Ishikawa (cell line): ENCODE results near the gene ZNF664.

ENCODE experiments used
- CEBPB ChIP-seq: IDR thresholded peaks from 2 replicates; pipeline ENCODE4 v1.6.1; 2012
- CREB1 ChIP-seq: IDR thresholded peaks from 2 replicates; pipeline ENCODE4 v1.6.1; 2012; ENCODE audit warnings: low read depth
- EGR1 ChIP-seq: IDR thresholded peaks from 2 replicates; pipeline ENCODE4 v1.6.1; 2012
- EP300 ChIP-seq: IDR thresholded peaks from 2 replicates; pipeline ENCODE4 v1.6.1; 2012; ENCODE audit warnings: borderline replicate concordance
- FOXM1 ChIP-seq: IDR thresholded peaks from 2 replicates; pipeline ENCODE4 v1.6.1; 2012; ENCODE audit warnings: low read depth, borderline replicate concordance
- MAX ChIP-seq: IDR thresholded peaks from 2 replicates; pipeline ENCODE4 v1.6.1; 2012
- NFIC ChIP-seq: IDR thresholded peaks from 2 replicates; pipeline ENCODE4 v1.6.1; 2012
- RAD21 ChIP-seq: IDR thresholded peaks from 2 replicates; pipeline ENCODE4 v1.6.1; 2012; ENCODE audit warnings: low read depth
- REST ChIP-seq: IDR thresholded peaks from 2 replicates; pipeline ENCODE4 v1.6.1; 2012; ENCODE audit warnings: low read depth, mild to moderate bottlenecking
- TAF1 ChIP-seq: IDR thresholded peaks from 2 replicates; pipeline ENCODE4 v1.6.1; 2012; ENCODE audit warnings: low read depth, mild to moderate bottlenecking
- TCF12 ChIP-seq: IDR thresholded peaks from 2 replicates; pipeline ENCODE4 v1.6.1; 2012; ENCODE audit warnings: low read depth
- TEAD4 ChIP-seq: IDR thresholded peaks from 2 replicates; pipeline ENCODE4 v1.6.1; 2012
- USF1 ChIP-seq: IDR thresholded peaks from 2 replicates; pipeline ENCODE4 v1.6.1; 2012
- YY1 ChIP-seq: IDR thresholded peaks from 2 replicates; pipeline ENCODE4 v1.6.1; 2012; ENCODE audit warnings: low read depth
- ZBTB7A ChIP-seq: IDR thresholded peaks from 2 replicates; pipeline ENCODE4 v1.6.1; 2012; ENCODE audit warnings: low read depth

Gene ZNF664

GRCh38 chr12:123958876-123959275 lies 14.1 kb upstream of the ZNF664 start:
- TF ChIP-seq MAX, result no peak
- no peak for TF ChIP-seq YY1
- no peak for TF ChIP-seq RAD21
- TF ChIP-seq FOXM1, result no peak
- no peak for TF ChIP-seq TEAD4
- TF ChIP-seq ZBTB7A, result no peak
- TF ChIP-seq CEBPB, result no peak

GRCh38 chr12:123960029-123960735 lies 12.8 kb upstream of the ZNF664 start:
- TF ChIP-seq FOXM1 (no peak), RAD21 (no peak), MAX (no peak), EGR1 (no peak), EP300 (no peak), CREB1 (no peak), USF1 (no peak), TCF12 (no peak), TAF1 (no peak), NFIC (no peak), YY1 (no peak), TEAD4 (no peak)

GRCh38 chr12:123960856-123961255 lies 12.2 kb upstream of the ZNF664 start:
- no peak for TF ChIP-seq ZBTB7A
- no peak for TF ChIP-seq YY1
- TF ChIP-seq CEBPB, result no peak

- TF ChIP-seq CREB1 (no peak), REST (no peak), ZBTB7A (no peak), USF1 (no peak), TEAD4 (no peak), TCF12 (no peak), TAF1 (no peak), NFIC (no peak), EGR1 (no peak), RAD21 (no peak), YY1 (no peak), CEBPB (no peak), MAX (no peak), EP300 (no peak), FOXM1 (no peak)
Measured at GRCh38 chr12:123961585-123962345, 11.2 kb upstream of the ZNF664 start.

- TF ChIP-seq RAD21, result no peak
- no peak for TF ChIP-seq REST
- no peak for TF ChIP-seq TAF1
- no peak for TF ChIP-seq MAX
- no peak for TF ChIP-seq CEBPB
- no peak for TF ChIP-seq FOXM1
- TF ChIP-seq YY1, result no peak
- TF ChIP-seq CREB1, result no peak
- no peak for TF ChIP-seq NFIC
- TF ChIP-seq USF1, result no peak
- no peak for TF ChIP-seq TCF12
- no peak for TF ChIP-seq TEAD4
- TF ChIP-seq EGR1, result no peak
- no peak for TF ChIP-seq EP300
- no peak for TF ChIP-seq ZBTB7A
Measured at GRCh38 chr12:123962513-123962912, 10.5 kb upstream of the ZNF664 start.
